HepG2 (cell line): ENCODE measurements around the gene EXOC3L2. TPM values are rescaled to one million over a fixed set of nuclear protein-coding genes. Genes with fewer than 3 reads are reported as not detected.

ENCODE experiments used
- AFF4 ChIP-seq: sonication (generic); formaldehyde crosslinking; IDR thresholded peaks from 2 replicates; pipeline ENCODE4 v1.4.0; 2020; ENCODE audit warnings: missing genetic modification reagents
- DPF2 ChIP-seq: sonication (generic); formaldehyde crosslinking; IDR thresholded peaks from 2 replicates; pipeline ENCODE4 v1.4.0; 2020; ENCODE audit warnings: mild to moderate bottlenecking, low read depth, missing genetic modification reagents, borderline replicate concordance
- HDAC2 ChIP-seq: sonication (generic); formaldehyde crosslinking; IDR thresholded peaks from 2 replicates; pipeline ENCODE4 v1.4.0; 2020; ENCODE audit warnings: missing genetic modification reagents
- HNF1B ChIP-seq: sonication (generic); formaldehyde crosslinking; IDR thresholded peaks from 2 replicates; pipeline ENCODE4 v1.5.1; 2020; ENCODE audit warnings: mild to moderate bottlenecking, moderate library complexity, missing genetic modification reagents
- KDM2A ChIP-seq: sonication (generic); formaldehyde crosslinking; IDR thresholded peaks from 2 replicates; pipeline ENCODE4 v1.4.0; 2020; ENCODE audit warnings: low read depth, missing genetic modification reagents, borderline replicate concordance
- KLF16 ChIP-seq, 2 experiments: sonication (generic) in 1 of 2; formaldehyde crosslinking in 1 of 2; IDR thresholded peaks; 2 replicates each; pipeline versions ENCODE4 v1.6.1 to v1.8.0; 2016 to 2023; ENCODE audit warnings: missing genetic modification reagents in 2 of 2, missing compliant biosample characterization in 1 of 2
- MYNN ChIP-seq: sonication (generic); formaldehyde crosslinking; IDR thresholded peaks from 2 replicates; pipeline ENCODE4 v1.4.0; 2020; ENCODE audit warnings: mild to moderate bottlenecking, low read depth, missing genetic modification reagents
- NCOR1 ChIP-seq: fragments of 200-600 bp; sonication (generic); IDR thresholded peaks from 2 replicates; pipeline ENCODE4 v1.7.0; 2017; ENCODE audit warnings: antibody characterized with exemption, low read length, borderline replicate concordance
- NONO ChIP-seq, 2 experiments: fragments of 450-650 bp in 1 of 2; sonication (generic) in 1 of 2; formaldehyde crosslinking in 1 of 2; IDR thresholded peaks in 1 of 2; conservative IDR thresholded peaks in 1 of 2; 2 replicates each; pipeline versions ENCODE4 v1.6.1 to v1.8.0; 2017 to 2022; ENCODE audit warnings: mild to moderate bottlenecking in 1 of 2, missing genetic modification reagents in 1 of 2, moderate library complexity in 1 of 2
- NR2C2 ChIP-seq: sonication (generic); formaldehyde crosslinking; IDR thresholded peaks from 2 replicates; pipeline ENCODE4 v1.4.0; 2020; ENCODE audit warnings: missing genetic modification reagents, mild to moderate bottlenecking, moderate library complexity, borderline replicate concordance
- ZFY ChIP-seq: sonication (generic); formaldehyde crosslinking; IDR thresholded peaks from 2 replicates; pipeline ENCODE4 v1.4.0; 2020; ENCODE audit warnings: missing genetic modification reagents
- ZGPAT ChIP-seq: IDR thresholded peaks from 2 replicates; pipeline ENCODE4 v1.6.1; 2016; ENCODE audit warnings: mild to moderate bottlenecking
- ZMAT3 ChIP-seq: sonication (generic); formaldehyde crosslinking; conservative IDR thresholded peaks from 2 replicates; pipeline ENCODE4 v1.7.0; 2021; ENCODE audit warnings: missing genetic modification reagents
- ZNF20 ChIP-seq: sonication (generic); formaldehyde crosslinking; IDR thresholded peaks from 2 replicates; pipeline ENCODE4 v1.4.0; 2020; ENCODE audit warnings: mild to moderate bottlenecking, moderate library complexity, missing genetic modification reagents
- ZNF232 ChIP-seq: sonication (generic); formaldehyde crosslinking; IDR thresholded peaks from 2 replicates; pipeline ENCODE4 v1.4.0; 2020; ENCODE audit warnings: missing genetic modification reagents, borderline replicate concordance
- ZNF329 ChIP-seq: sonication (generic); formaldehyde crosslinking; IDR thresholded peaks from 2 replicates; pipeline ENCODE4 v1.9.0; 2021; ENCODE audit warnings: low read depth, mild to moderate bottlenecking, missing genetic modification reagents
- ZNF430 ChIP-seq: sonication (generic); formaldehyde crosslinking; IDR thresholded peaks from 2 replicates; pipeline ENCODE4 v1.9.0; 2021; ENCODE audit warnings: mild to moderate bottlenecking, missing genetic modification reagents
- ZNF574 ChIP-seq: sonication (generic); formaldehyde crosslinking; IDR thresholded peaks from 2 replicates; pipeline ENCODE4 v1.4.0; 2020; ENCODE audit warnings: missing genetic modification reagents
- ZSCAN21 ChIP-seq: sonication (generic); formaldehyde crosslinking; IDR thresholded peaks from 2 replicates; pipeline ENCODE4 v1.8.0; 2022; ENCODE audit warnings: mild to moderate bottlenecking, missing genetic modification reagents, moderate library complexity, borderline replicate concordance
- ZSCAN30 ChIP-seq: sonication (generic); formaldehyde crosslinking; IDR thresholded peaks from 2 replicates; pipeline ENCODE4 v1.5.0; 2020; ENCODE audit warnings: mild to moderate bottlenecking, missing genetic modification reagents
- polyA plus RNA-seq, 8 experiments: library from polyadenylated mRNA; depleted of rRNA in 3 of 8; stranded (reverse) in 7 of 8; unstranded in 1 of 8; fragments of >200 nt; fragmentation: Illumina TruSeq in 4 of 8; extraction: Trizol in 4 of 8; gene quantifications; 2 replicates each; pipeline versions ENCODE4 v1.2.1 to v1.2.3, GENCODE V29; 2011 to 2016; ENCODE audit warnings: low read depth in 4 of 8, missing spikeins in 1 of 8, mixed read lengths in 1 of 8; ENCODE audit not compliant: insufficient read depth in 1 of 8
- total RNA-seq, 5 experiments: library from RNA; depleted of rRNA; stranded (reverse); fragments of >200 nt; fragmentation: Illumina TruSeq; extraction: Trizol; gene quantifications; 2 replicates each; pipeline ENCODE4 v1.2.3, GENCODE V29; 2016; ENCODE audit warnings: low read depth in 1 of 5

EXOC3L2 gene
- total and polyA plus RNA-seq, 2 of the 13 experiments (the other 11 are each of a cell fraction or from before 2014, with no cell fraction given): 0.21 TPM; not detected in 1

GRCh38 chr19:45177817-45178261 lies 67.4 kb downstream of the EXOC3L2 start, which contains the start of gene TRAPPC6A (continued):
- TF ChIP-seq ZNF574 (CRISPR knock-in tag): no peak
- peak; percentile 86 for TF ChIP-seq ZNF430 (CRISPR knock-in tag)
- TF ChIP-seq ZGPAT (CRISPR knock-in tag): 0 out of 2 replicates have a peak, but pooled peaks have one; percentile 51
- TF ChIP-seq ZMAT3 (CRISPR knock-in tag): peak; percentile 94
- no peak for TF ChIP-seq ZSCAN30 (CRISPR knock-in tag)
- no peak for TF ChIP-seq NONO (IDR thresholded peaks at IDR 0.05)
- no peak for TF ChIP-seq NONO (CRISPR knock-in tag; conservative IDR thresholded peaks at IDR 0.05)
- TF ChIP-seq KDM2A (CRISPR knock-in tag): peak; percentile 49
- TF ChIP-seq NCOR1: no peak
- TF ChIP-seq AFF4 (CRISPR knock-in tag): 0 out of 2 replicates have a peak, but pooled peaks have one; percentile 31
- 0 out of 2 replicates have a peak, but pooled peaks have one; percentile 6 for TF ChIP-seq HNF1B (CRISPR knock-in tag)
- peak; percentile 82 for TF ChIP-seq ZFY (CRISPR knock-in tag)
- no peak for TF ChIP-seq ZNF20 (CRISPR knock-in tag)
- TF ChIP-seq KLF16 (CRISPR knock-in tag; IDR thresholded peaks at IDR 0.05): 0 out of 4 replicates have a peak, but pooled peaks of 1 of the 2 experiments have one; percentile 4
- no peak for TF ChIP-seq ZNF329 (CRISPR knock-in tag)
- TF ChIP-seq ZNF232 (CRISPR knock-in tag): no peak
- TF ChIP-seq NR2C2 (CRISPR knock-in tag): 0 out of 2 replicates have a peak, but pooled peaks have one; percentile 11
- peak; percentile 77; the same call in 1 of the 2 replicates for TF ChIP-seq ZSCAN21 (CRISPR knock-in tag)
- 0 out of 2 replicates have a peak, but pooled peaks have one; percentile 22 for TF ChIP-seq MYNN
- TF ChIP-seq DPF2 (CRISPR knock-in tag): no peak
- TF ChIP-seq HDAC2 (CRISPR knock-in tag): peak; percentile 45
